Stimulated activated CD8-positive, alpha-beta memory T cell treated with anti-CD3 and anti-CD28 coated beads, Interleukin-4, amount 100 ng/mL, for 1 hour (primary cell): Measurements from ENCODE around the gene TBPL1.

Experiments used
- DNase-seq, 2 donors: peaks; one replicate each; pipeline ENCODE4 v3.0.0-alpha.2; 2020; ENCODE audit warnings: low read depth in 2 of 2, low spot score in 1 of 2

Gene TBPL1

DNA sequence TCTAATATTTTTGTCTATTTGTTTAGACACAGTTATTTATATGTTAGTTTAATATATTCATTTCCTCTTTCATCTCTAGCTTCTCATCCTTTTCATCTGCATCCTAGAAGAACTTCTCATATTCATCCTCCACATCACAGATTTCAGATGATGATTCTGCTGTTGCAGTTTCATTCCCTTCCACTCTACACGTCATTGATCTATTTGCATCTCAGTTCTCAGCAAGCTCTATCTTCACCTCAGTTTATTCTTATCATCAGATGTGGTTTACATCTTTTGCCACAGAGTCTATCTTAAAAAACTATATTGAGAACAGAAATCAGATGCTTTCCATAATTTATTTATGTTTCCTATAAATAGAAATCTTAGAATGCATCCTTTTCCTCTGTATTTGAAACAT is 86.1 kb downstream of the TBPL1 start:
- no peak for DNase-seq
